ENCODE results near the gene CDC42EP1.

GRCh38 chr22:37534445-37534844 lies 25.8 kb upstream of the CDC42EP1 start:
- no peak for TF ChIP-seq CTCF (IDR thresholded peaks at IDR 0.05; ENCODE audit: low read length)
- TF ChIP-seq EZH2phosphoT487 (IDR thresholded peaks at IDR 0.05; ENCODE audit: low read length), result no peak
